CD4-positive, alpha-beta T cell treated with Interleukin-10 for 1 hour (primary cell): ENCODE data around the gene APOL5.

Experiments
- DNase-seq: peaks from one replicate; pipeline ENCODE4 v3.0.0-alpha.2; 2020

The APOL5 gene

DNA sequence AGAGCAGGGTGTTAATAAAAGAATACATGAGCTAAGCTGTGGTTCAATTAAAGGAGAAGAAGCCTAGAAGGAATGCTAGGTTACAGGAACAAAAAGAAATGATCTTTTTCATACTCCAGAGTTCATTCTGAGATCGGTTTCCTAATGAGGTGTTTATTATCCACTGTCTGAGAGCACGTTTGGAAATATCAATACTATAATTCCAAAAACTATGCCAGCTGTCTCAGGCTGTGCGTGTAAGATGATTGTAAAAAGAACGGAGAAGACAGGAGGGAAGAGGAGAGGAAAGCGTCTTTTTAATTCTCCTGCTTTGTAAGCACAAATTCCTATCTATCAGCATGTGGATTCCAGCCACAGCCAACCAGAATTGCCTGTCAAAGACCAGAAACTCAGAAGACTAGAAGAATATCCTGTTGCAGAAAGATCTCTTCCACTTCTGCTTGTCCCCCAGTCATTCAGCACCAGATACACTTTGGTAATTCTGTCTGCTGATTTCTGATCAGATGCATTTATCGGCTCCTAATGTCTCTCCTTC, 25.7 kb downstream of the APOL5 start:
- no peak for DNase-seq

DNA sequence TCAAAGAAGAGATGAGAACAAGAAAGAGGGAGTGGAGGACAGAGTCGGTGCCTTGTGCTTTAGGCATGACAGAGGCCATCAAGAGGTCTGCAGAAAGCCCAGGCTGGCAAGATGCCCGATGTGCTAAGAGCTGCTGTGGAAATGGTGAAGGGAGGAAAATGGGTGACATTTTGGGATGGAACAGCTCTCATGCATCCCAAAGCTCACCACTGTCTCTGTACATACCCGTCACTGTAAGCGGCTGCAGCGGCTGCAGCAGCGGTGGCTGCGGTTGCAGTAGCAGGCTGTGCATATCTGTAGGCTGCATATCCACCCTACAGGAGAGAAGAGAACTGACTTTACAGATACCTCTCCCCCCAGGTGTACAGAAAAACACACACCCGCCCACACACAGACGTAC, 28.6 kb downstream of the APOL5 start:
- DNase-seq = no peak

DNA sequence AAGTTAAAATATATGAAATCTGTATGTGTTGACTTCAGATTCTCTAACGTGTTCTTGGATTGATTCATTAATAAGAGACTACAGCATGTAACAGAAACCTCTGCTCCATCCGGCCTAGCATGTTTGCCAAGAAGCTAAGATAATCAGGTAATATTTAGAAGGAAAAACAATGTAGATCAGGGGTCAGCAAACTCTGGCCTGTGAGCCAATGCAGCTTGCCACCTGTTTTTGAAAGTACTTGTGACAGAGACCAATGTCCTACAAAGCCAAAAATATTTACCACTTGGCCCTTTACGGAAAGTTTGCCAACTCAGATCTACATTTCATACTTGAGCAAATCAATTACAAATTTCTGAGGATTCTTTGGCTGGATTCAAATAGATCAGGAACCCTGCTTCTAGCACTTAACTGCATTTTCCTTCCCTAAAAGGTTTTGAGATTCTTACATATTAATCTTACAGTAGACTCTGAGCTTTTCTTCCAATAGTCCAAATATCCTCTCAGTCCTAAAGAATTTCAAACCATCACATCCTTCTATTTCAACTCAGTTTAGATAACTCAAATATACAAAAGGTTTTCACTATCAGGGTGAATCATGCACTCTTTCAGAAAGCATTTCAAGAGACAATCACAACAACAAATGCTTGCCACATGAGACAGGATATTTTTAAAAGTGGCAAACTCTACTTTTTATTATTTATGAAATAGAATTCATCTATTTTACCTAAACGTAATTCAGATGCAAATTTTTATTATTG, 29.5 kb downstream of the APOL5 start:
- DNase-seq = no peak

DNA sequence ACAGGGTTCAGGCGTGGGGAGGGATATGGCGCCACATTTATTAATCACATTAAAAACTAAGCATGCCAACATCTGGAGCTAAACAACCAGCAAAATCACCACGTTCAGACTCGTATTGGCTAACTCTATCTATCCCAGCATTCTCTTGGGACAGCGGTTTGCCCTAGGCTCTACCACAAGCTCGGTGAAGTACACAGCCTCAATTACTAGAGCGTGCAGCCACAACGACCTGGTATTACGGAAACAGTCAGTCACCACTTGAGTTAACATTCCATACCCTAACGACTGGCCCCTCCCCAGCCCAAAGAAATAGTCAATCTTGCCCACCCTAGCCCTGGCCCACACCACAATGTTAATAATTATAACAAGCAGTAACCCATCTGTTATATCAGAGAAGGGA, 32.1 kb downstream of the APOL5 start:
- DNase-seq = no peak

DNA sequence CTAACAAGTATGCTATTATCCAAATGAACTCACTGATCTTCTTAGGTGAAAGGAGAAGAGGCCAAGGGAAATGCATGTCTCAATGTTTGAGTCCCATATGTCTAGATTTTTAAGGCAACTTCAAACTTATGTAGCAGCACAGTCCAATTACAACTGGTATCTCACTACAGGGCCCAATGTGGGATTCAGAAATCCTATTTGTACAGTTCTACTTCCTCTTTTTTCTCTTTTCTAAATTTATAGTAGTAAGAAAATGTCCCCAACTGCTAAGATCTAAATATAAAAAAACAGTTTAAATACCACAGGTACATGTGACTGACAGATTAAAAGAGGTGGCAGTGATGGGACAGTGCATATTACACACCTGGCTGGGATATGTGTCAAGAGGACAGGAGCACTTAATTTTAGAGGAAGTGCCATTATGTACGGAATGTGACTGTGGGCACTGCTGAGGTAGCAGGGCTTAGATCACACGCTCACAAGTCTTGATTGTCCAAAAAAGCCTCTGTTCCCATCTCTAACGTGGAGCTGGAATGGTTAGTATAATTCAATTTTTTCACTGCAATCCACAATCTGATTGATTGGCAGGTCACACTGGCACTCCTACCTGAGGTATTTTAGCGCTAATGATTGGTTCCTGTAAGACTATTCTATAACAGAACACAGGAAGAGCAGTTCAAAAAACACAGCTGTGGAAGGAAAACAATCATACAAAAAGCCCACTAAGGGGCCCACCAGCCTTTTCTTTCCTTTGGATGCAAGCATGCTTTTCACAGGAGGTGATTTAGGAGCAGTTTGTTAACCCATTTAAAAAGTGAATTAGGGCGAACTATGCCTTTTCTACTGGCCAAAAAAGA, 34.6 kb downstream of the APOL5 start:
- no peak for DNase-seq

DNA sequence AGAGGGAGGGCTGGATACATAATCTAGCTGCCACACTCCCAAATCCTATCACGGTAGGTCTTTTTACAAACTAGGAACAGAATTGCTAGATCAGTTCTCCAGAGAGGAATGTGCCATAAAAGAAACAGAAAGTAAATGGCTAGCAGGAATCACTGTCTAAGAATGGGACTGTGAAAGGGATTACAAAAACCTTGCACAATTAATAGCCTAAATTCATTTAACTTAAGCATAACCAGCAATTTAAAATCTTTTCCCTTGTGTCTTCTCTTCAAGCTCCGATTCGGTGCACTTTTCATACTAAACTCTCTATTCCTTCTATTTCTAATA, 35.2 kb downstream of the APOL5 start:
- no peak for DNase-seq

DNA sequence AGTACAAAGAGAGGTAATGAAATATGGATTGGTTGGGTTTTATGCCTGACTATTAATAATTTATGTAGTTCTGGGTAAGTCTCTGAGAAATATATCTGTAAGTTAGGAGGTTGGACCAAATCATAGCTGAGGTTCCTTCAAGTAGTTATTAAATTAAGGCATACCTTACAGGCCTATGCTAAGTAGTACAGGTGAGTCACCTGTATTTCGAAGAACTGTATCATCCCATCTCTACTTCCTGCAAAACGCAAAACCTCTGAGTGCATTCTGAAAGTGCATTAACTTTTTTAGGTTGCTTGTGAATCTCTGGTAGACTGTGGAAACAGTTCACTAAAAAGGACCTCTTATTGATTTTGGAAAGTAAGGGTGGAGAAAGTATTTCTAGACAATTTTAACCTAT, 37.1 kb downstream of the APOL5 start:
- DNase-seq = no peak

DNA sequence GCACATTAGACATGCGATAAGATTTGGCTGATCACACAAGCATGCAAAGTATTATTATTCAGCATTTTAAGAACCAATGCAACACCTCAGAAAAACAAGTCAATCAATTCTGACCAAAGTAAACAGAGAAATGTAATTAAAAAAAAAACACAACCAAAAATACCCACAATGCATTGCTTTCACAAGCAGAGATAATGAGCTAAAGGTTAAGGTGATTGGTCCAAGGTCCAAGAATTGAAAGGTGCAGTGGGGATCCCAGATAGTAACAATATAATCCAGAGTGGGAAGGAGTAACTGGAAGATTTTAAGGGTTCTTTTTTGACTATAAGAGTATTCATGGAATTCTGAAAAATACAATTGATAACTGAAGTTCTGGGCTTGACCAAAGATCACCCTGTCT, 39.0 kb downstream of the APOL5 start:
- DNase-seq = no peak

DNA sequence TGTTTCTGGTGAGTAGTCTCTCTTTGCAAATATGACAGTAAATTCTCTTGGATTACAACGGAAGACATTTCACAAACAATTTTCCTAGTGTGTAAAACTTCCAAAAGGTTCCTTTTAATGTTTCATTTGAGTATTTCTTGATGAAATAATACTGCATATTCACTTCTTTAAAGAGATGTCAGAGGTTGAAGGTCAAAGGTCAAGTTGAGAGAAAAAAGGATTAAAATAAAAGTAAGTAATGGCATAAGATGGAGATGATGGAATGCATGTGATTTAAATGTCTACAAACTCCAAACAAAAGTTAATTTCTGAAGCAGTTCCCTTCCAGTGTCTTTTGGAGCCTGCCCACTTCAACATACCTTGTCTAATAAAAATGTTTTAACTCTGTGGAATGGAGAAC, 40.7 kb downstream of the APOL5 start:
- DNase-seq = no peak

DNA sequence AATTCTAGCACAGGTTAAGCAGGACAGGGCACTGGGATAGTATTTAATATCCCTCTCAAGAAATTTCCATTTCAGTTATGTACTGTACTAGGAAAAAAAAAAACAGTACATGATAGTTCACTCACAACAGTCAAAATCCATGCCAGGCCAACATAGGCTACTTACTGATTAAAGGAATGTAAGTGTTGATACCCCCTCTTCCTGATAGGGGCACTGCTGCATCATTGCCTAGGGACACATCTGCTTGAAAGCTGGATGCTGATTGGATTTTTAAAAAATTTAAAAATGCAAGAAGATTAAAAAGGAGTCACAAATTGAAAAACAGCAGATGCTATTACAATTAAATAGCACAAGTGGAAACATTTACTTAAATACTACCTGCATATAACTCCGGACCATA, 43.4 kb downstream of the APOL5 start:
- no peak for DNase-seq

DNA sequence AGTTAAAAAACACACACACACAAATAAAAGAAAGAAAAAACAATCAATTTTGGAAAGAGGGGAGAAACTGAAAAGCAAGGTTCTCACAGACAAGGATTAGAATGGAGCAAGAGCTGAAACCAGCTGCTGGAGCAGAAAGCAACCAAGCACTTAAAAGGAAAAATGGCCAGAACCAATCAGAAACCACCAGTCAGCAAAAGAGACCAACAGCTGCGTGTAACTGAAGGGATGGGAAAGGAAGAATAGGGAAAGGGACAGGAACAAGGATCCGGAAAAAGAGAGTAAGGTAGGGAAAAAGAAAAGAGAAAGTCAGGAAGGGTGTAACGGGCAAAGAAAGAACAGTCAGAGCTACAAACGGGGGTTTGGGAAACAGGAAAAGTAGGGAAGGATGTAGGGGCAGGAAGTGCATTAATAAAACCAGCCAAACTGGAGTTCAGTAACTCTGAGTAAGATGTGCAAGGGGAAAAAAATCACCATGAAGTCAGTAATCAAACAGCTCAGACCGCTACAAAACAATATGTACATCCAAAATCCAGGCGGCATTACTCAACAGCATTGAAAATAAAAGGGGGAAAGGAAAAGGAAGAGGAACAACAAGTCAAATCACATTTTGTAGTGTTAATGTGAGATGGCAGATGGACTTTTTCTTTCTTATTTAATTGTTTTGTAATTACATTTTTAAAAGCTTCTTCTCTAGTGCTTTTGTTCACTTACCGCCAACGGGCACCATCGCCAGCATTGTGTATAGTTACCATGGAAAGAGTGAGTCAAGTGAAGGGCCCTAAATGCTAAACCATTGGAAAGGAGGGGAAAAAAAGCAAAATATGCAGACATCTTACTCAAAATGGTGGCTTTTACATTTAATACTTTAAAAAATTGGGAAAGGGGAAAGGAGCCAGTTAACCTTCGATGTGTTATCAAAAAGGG, 49.2 kb downstream of the APOL5 start:
- no peak for DNase-seq

DNA sequence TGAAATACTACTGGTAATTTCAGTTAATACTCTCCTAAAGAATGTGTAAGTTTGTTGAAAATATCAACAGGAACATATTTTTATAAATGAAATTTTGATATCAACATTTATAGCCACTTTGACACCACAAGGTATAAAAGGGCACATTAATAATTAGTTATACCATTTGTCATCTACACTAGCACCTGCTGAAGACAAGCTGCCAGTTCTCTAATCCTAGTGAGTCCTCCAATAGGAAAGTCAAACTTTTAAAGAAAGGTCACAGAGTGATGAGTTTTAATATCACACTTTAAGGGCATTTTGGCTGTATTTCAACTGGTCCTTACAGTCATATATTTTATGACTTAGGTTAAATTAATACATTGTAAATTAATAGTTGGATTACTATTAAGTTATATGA, 52.3 kb downstream of the APOL5 start:
- DNase-seq = no peak

DNA sequence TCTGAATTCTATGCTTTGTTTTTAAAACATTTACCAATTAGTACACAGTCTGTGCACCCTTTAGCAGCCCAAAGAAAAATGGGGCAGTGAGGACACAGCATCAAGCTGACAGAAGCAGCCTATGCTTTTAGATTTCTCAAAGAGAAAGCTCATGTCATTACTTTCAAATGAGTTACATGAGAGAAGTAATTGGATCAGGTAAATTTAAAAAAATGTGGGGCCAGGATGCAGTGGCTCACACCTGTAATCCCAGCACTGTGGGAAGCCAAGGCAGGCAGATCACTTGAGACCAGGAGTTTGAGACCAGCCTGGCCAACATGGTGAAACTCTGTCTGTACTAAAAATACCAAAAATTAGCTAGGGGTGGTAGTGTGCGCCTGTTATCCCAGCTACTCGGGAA, 57.7 kb downstream of the APOL5 start:
- no peak for DNase-seq

DNA sequence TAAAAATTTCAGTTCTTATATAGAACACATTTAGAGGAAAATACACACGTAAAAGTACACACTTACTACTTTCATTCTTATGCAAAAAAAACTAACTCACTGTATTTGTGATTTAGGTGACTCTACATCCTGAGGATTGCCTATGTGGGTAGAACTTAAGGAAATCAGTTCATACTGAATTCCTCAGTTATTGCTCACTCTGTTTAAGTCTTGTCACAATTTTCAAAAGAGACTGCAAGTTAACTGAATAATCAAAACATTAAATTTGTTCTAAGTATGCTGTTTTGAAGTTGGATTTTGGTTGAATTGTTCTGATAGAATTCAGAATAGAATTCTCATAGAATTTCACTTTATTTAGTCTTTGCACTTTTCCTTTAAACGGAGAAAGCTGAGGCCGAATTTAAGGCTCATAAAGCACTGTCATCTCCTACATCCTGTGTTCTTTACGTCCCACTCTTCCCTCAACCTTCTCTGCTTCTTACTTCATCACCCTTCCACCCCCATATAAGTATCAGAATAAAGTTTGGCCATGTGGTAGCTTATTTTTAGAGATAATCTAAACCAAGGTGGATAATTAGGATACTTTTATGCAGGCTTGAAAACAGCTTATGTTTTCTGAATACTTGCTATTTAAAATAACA, 59.8 kb downstream of the APOL5 start:
- DNase-seq = no peak
